ENCODE data around the gene TRIM48. TPM values are rescaled to one million over a fixed set of nuclear protein-coding genes. Genes with fewer than 3 reads are reported as not detected.

Gene TRIM48, protein sequence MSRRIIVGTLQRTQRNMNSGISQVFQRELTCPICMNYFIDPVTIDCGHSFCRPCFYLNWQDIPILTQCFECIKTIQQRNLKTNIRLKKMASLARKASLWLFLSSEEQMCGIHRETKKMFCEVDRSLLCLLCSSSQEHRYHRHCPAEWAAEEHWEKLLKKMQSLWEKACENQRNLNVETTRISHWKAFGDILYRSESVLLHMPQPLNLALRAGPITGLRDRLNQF
- not detected for total RNA-seq

GRCh38 chr11:55261855-55262254 lies at the start of gene TRIM48:
Gene TRIM48 (plus strand): TSS chr11:55262155. CDS start chr11:55262268, 113 bp downstream.

Other genes starting within 250 kb of the TRIM48 start
- gene OR4A16, start 81.0 kb downstream of the TRIM48 start, total RNA-seq = not detected
- not detected for gene OR4A15, start 105.8 kb downstream of the TRIM48 start, total RNA-seq

Data from activated naive CD4-positive, alpha-beta T cell treated with anti-CD3 and anti-CD28 coated beads, Interleukin-2, amount 10 ng/mL, durations not matched to agents 5 hours and 36 hours (primary cell).